HG02870 (cell line): ENCODE measurements around the gene NPL.

ENCODE experiments used
- ATAC-seq: cut with Tn5 transposase; IDR thresholded peaks from one replicate; pipeline ENCODE4 v1.9.1; 2021; ENCODE audit warnings: mild to moderate bottlenecking, moderate library complexity; ENCODE audit not compliant: unreplicated experiment

Gene NPL

GRCh38 chr1:182861994-182862393 is 72.4 kb downstream of the NPL start:
- ATAC-seq, result no peak

GRCh38 chr1:182862827-182863226 is 73.3 kb downstream of the NPL start:
- ATAC-seq, result no peak

- ATAC-seq, result no peak
Observed at GRCh38 chr1:182863940-182864339, 74.4 kb downstream of the NPL start.

- ATAC-seq, result no peak
Observed at GRCh38 chr1:182867861-182868260, 78.3 kb downstream of the NPL start.

GRCh38 chr1:182869241-182869666 is 79.7 kb downstream of the NPL start:
- ATAC-seq, result no peak

- no peak for ATAC-seq
Observed at GRCh38 chr1:182872881-182873280, 83.3 kb downstream of the NPL start.

GRCh38 chr1:182875889-182876288 is 86.3 kb downstream of the NPL start:
- no peak for ATAC-seq

GRCh38 chr1:182877331-182877730 is 87.8 kb downstream of the NPL start:
- ATAC-seq, result no peak

- ATAC-seq, result no peak
Observed at GRCh38 chr1:182877842-182878241, 88.3 kb downstream of the NPL start.
